CD4-positive, alpha-beta T cell treated with Interleukin-10 for 1 hour (primary cell): Measurements from ENCODE around the gene MAX.
"Not testable (repeated sequence)": the region's sequence is repeated elsewhere in the genome, so short reads cannot be mapped to it uniquely, and the experiment has no call there.

Experiments used
- DNase-seq: peaks from one replicate; pipeline ENCODE4 v3.0.0-alpha.2; 2020

MAX gene

GRCh38 chr14:65103150-65103760, 938 bp upstream of the MAX start:
- peak; percentile 19 for DNase-seq

- DNase-seq = peak; percentile 58
These were observed 481 bp downstream of the MAX start for GRCh38 chr14:65101631-65102440.

GRCh38 chr14:65100922-65101541, 1.3 kb downstream of the MAX start:
- peak; percentile 39 for DNase-seq

- peak; percentile 58 for DNase-seq
These were observed 3.7 kb downstream of the MAX start for GRCh38 chr14:65098586-65098985.

GRCh38 chr14:65096323-65097089, 5.8 kb downstream of the MAX start:
- no peak for DNase-seq

GRCh38 chr14:65095633-65096205, 6.6 kb downstream of the MAX start:
- no peak for DNase-seq

GRCh38 chr14:65092349-65092748, 10.0 kb downstream of the MAX start:
- no peak for DNase-seq

GRCh38 chr14:65087835-65088234, 14.5 kb downstream of the MAX start:
- DNase-seq = not testable (repeated sequence)

GRCh38 chr14:65086686-65087085, 15.6 kb downstream of the MAX start:
- DNase-seq = not testable (repeated sequence)

- no peak for DNase-seq
These were observed 17.5 kb downstream of the MAX start for GRCh38 chr14:65084554-65085505.

- no peak for DNase-seq
These were observed 19.4 kb downstream of the MAX start for GRCh38 chr14:65082930-65083329.

- no peak for DNase-seq
These were observed 21.2 kb downstream of the MAX start for GRCh38 chr14:65080960-65081747.

- DNase-seq = no peak
These were observed 22.5 kb downstream of the MAX start for GRCh38 chr14:65079768-65080167.

GRCh38 chr14:65079201-65079600, 23.1 kb downstream of the MAX start:
- no peak for DNase-seq

- DNase-seq = no peak
These were observed 25.0 kb downstream of the MAX start for GRCh38 chr14:65077318-65077717.

- DNase-seq = no peak
These were observed 26.5 kb downstream of the MAX start for GRCh38 chr14:65075628-65076325.

GRCh38 chr14:65074449-65075150, 27.7 kb downstream of the MAX start:
- no peak for DNase-seq

- DNase-seq = no peak
These were observed 28.6 kb downstream of the MAX start for GRCh38 chr14:65073605-65074201.

GRCh38 chr14:65072937-65073336, 29.4 kb downstream of the MAX start:
- DNase-seq = no peak
